Measurements from ENCODE around the gene CTDSPL. TPM values are rescaled to one million over a fixed set of nuclear protein-coding genes. Genes with fewer than 3 reads are reported as not detected.

Gene CTDSPL
- polyA plus RNA-seq, 1 of the 3 experiments (the other 2 are of a cell fraction) = 22.1 TPM

GRCh38 chr3:37819591-37819990 lies 42.1 kb upstream of the CTDSPL start (continued):
- TF ChIP-seq REST (IDR thresholded peaks at IDR 0.05; ENCODE audit: low read depth, low read length) = no peak
- TF ChIP-seq TEAD4 (IDR thresholded peaks at IDR 0.05; ENCODE audit: borderline replicate concordance, insufficient read depth) = no peak
- no peak for TF ChIP-seq NRF1 (IDR thresholded peaks at IDR 0.05; ENCODE audit: low read depth, low read length)
- TF ChIP-seq ZBTB33 (IDR thresholded peaks at IDR 0.05; ENCODE audit: borderline replicate concordance, low read depth) = no peak
- no peak for TF ChIP-seq GABPA (IDR thresholded peaks at IDR 0.05; ENCODE audit: low read depth)
- TF ChIP-seq FOXM1 (IDR thresholded peaks at IDR 0.05; ENCODE audit: low read depth) = no peak
- no peak for TF ChIP-seq RAD21 (IDR thresholded peaks at IDR 0.05; ENCODE audit: low read length)
- TF ChIP-seq SIN3A (IDR thresholded peaks at IDR 0.05; ENCODE audit: borderline replicate concordance, low read depth, low read length) = no peak
- TF ChIP-seq TCF12 (IDR thresholded peaks at IDR 0.05) = peak; percentile 94
- TF ChIP-seq, protein P1, sequence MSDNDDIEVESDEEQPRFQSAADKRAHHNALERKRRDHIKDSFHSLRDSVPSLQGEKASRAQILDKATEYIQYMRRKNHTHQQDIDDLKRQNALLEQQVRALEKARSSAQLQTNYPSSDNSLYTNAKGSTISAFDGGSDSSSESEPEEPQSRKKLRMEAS (IDR thresholded peaks at IDR 0.05; ENCODE audit: low read depth) = no peak
- TF ChIP-seq POLR2AphosphoS5 (IDR thresholded peaks at IDR 0.05; ENCODE audit: low read depth, low read length) = peak; percentile 62; the same call in 1 of the 2 replicates
- TF ChIP-seq FOSL2 (IDR thresholded peaks at IDR 0.05; ENCODE audit: borderline replicate concordance, low read depth) = no peak
- TF ChIP-seq, protein P2, sequence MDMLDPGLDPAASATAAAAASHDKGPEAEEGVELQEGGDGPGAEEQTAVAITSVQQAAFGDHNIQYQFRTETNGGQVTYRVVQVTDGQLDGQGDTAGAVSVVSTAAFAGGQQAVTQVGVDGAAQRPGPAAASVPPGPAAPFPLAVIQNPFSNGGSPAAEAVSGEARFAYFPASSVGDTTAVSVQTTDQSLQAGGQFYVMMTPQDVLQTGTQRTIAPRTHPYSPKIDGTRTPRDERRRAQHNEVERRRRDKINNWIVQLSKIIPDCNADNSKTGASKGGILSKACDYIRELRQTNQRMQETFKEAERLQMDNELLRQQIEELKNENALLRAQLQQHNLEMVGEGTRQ (IDR thresholded peaks at IDR 0.05; ENCODE audit: borderline replicate concordance, low read depth, low read length) = no peak

- H3F3A ChIP-seq (replicated peaks; ENCODE audit: insufficient read depth) = no peaks in the 10 kb centered on the region
- no peak overlapping the region for H3K4me2 ChIP-seq
- H3K79me2 ChIP-seq (ENCODE audit: insufficient read depth) = no peaks in the 10 kb centered on the region
- no peak overlapping the region for H3K9ac ChIP-seq
- no peak overlapping the region for H3K4me3 ChIP-seq (ENCODE audit: low read depth in 2 of 2, low read length in 1 of 2)
- peaks cover 0 to 32% of the 10 kb centered on the region in 2 experiments; a peak in 2 of 4 replicates for H3K4me1 ChIP-seq (ENCODE audit: control insufficient read depth in 1 of 2, insufficient read depth in 2 of 2, low read depth in 1 of 2, low read length in 1 of 2)
- TF ChIP-seq EZH2phosphoT487 (IDR thresholded peaks at IDR 0.05; ENCODE audit: borderline replicate concordance, low read depth) (no peak), FOXJ3 (CRISPR knock-in tag; IDR thresholded peaks at IDR 0.05) (no peak), TCF12 (IDR thresholded peaks at IDR 0.05) (no peak), YY1 (IDR thresholded peaks at IDR 0.05; ENCODE audit: low read depth) (no peak), GABPA (IDR thresholded peaks at IDR 0.05; ENCODE audit: low read depth) (no peak), POLR2AphosphoS5 (IDR thresholded peaks at IDR 0.05; ENCODE audit: low read depth, low read length) (no peak), RCOR1 (IDR thresholded peaks at IDR 0.05; ENCODE audit: low read length) (no peak)
- TF ChIP-seq, protein P3, sequence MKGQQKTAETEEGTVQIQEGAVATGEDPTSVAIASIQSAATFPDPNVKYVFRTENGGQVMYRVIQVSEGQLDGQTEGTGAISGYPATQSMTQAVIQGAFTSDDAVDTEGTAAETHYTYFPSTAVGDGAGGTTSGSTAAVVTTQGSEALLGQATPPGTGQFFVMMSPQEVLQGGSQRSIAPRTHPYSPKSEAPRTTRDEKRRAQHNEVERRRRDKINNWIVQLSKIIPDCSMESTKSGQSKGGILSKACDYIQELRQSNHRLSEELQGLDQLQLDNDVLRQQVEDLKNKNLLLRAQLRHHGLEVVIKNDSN (IDR thresholded peaks at IDR 0.05; ENCODE audit: borderline replicate concordance, low read depth) = no peak
- TF ChIP-seq, protein P4, sequence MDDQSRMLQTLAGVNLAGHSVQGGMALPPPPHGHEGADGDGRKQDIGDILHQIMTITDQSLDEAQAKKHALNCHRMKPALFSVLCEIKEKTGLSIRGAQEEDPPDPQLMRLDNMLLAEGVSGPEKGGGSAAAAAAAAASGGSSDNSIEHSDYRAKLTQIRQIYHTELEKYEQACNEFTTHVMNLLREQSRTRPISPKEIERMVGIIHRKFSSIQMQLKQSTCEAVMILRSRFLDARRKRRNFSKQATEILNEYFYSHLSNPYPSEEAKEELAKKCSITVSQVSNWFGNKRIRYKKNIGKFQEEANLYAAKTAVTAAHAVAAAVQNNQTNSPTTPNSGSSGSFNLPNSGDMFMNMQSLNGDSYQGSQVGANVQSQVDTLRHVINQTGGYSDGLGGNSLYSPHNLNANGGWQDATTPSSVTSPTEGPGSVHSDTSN (IDR thresholded peaks at IDR 0.05) = no peak
- CTCF ChIA-PET = interaction anchor here (1.0 to 1.3 kb wide), 5 partner anchors 8 to 369 kb away, joined by 3 to 5 read pairs (median 3); no protein-coding TSS in a partner anchor
- peaks cover 3% of the 10 kb centered on the region in 2 experiments for H3K36me3 ChIP-seq (replicated peaks in 1 of 2; ENCODE audit: control insufficient read depth in 1 of 2, insufficient read depth in 2 of 2, low read length in 1 of 2)
- H3K9me3 ChIP-seq = no peaks in the 10 kb centered on the region
- H3K27ac ChIP-seq (ENCODE audit: low read depth in 2 of 2, low read length in 1 of 2) = peak overlapping the region in 1 of 2 experiments; percentile 84; a peak in 2 of 4 replicates
- no peaks in the 10 kb centered on the region for H4K20me1 ChIP-seq (ENCODE audit: insufficient read depth)
- WGBS (ENCODE audit: low lambda C conversion rate) = 83% methylated on average over 3 of the region's 3 CpGs
- POLR2A ChIA-PET = no interaction called here
- DNase-seq = no peak
- H2AFZ ChIP-seq (ENCODE audit: low read depth) = no peak overlapping the region
- no peaks in the 10 kb centered on the region for H3K9me2 ChIP-seq
- H3K27me3 ChIP-seq (ENCODE audit: insufficient read depth) = no peaks in the 10 kb centered on the region
Measured at GRCh38 chr3:37820286-37820685, 41.4 kb upstream of the CTDSPL start.

All from SK-N-SH (cell line).